HG02870 (cell line): Measurements from ENCODE around the gene TEKT1.

Source experiments
- ATAC-seq: cut with Tn5 transposase; IDR thresholded peaks from one replicate; pipeline ENCODE4 v1.9.1; 2021; ENCODE audit warnings: mild to moderate bottlenecking, moderate library complexity; ENCODE audit not compliant: unreplicated experiment

Gene TEKT1

GRCh38 chr17:6768447-6768846, 63.1 kb downstream of the TEKT1 start:
- no peak for ATAC-seq

- no peak for ATAC-seq
These were observed 69.8 kb downstream of the TEKT1 start for GRCh38 chr17:6761779-6762178.

GRCh38 chr17:6757747-6758146, 73.8 kb downstream of the TEKT1 start:
- no peak for ATAC-seq

- ATAC-seq = no peak
These were observed 75.0 kb downstream of the TEKT1 start for GRCh38 chr17:6756425-6757031.

GRCh38 chr17:6755731-6756184, 75.8 kb downstream of the TEKT1 start, which contains the start of gene XAF1:
Gene XAF1 (plus strand): TSS chr17:6756046. CDS start chr17:6756079, 33 bp downstream.
- ATAC-seq = no peak

- ATAC-seq = no peak
These were observed 76.2 kb downstream of the TEKT1 start for GRCh38 chr17:6755281-6755680.

- no peak for ATAC-seq
These were observed 78.0 kb downstream of the TEKT1 start for GRCh38 chr17:6753546-6753945.

GRCh38 chr17:6753006-6753445, 78.5 kb downstream of the TEKT1 start:
- ATAC-seq = no peak

- no peak for ATAC-seq
These were observed 79.2 kb downstream of the TEKT1 start for GRCh38 chr17:6752068-6752909.

GRCh38 chr17:6749519-6749918, 82.0 kb downstream of the TEKT1 start:
- ATAC-seq = no peak

DNA sequence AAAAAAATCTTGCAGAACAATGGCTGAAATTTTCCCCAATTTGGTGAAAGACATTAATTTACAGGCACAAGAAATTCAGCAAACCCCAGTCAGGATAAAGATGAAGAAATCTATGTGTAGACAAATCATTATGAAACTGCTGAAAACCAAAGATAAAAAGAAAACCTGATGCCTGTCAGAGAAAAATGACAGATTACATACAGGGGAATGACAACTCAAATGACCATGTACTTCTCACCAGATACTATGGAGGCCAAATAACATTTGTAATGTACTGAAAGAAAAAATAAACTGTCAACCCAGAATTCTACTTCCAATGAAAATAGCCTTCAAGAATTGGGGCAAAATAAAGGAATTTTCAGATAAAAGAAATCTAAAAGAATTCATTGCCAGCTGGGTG, 82.9 kb downstream of the TEKT1 start:
- no peak for ATAC-seq
